SK-N-SH (cell line): Measurements from ENCODE around the gene ENTR1. TPM values are rescaled to one million over a fixed set of nuclear protein-coding genes. Genes with fewer than 3 reads are reported as not detected.

ENCODE experiments used
- CTCF ChIA-PET: fragments of 300-600, 350-600 bp; formaldehyde crosslinking; extraction: SDS; loops from one replicate; lab custom pipeline; 2021; lab: Yijun Ruan, JAX
- POLR2A ChIA-PET: fragments of 350-600 bp; sonication (Branson Sonifier 250); formaldehyde crosslinking; extraction: SDS; loops from one replicate; lab custom pipeline; 2020; ENCODE audit warnings: antibody characterized with exemption, inconsistent platforms; lab: Yijun Ruan, JAX
- DNase-seq: peaks from one replicate; pipeline ENCODE4 v3.0.0; 2012
- H2AFZ ChIP-seq: fragments of 200-600 bp; sonication (generic); 2 replicates; pipeline ENCODE4 v1.8.1; 2016; ENCODE audit warnings: antibody characterized with exemption, mild to moderate bottlenecking, low read depth
- H3F3A ChIP-seq: fragments of 200-600 bp; sonication (generic); replicated peaks from 2 replicates; pipeline ENCODE3; 2016; ENCODE audit warnings: antibody characterized with exemption, mild to moderate bottlenecking; ENCODE audit not compliant: insufficient read depth
- H3K27ac ChIP-seq, 2 experiments: fragments of 200-500 bp in 1 of 2; fragments of 200-600 bp in 1 of 2; sonication (Bioruptor generic) in 1 of 2; sonication (generic), shearing (Covaris generic) in 1 of 2; 2 replicates each; pipeline versions ENCODE4 v1.5.1 to v1.6.1; 2014 to 2016; ENCODE audit warnings: low read depth in 2 of 2, inconsistent platforms in 1 of 2, low read length in 1 of 2, mild to moderate bottlenecking in 1 of 2, mixed read lengths in 1 of 2
- H3K27me3 ChIP-seq: fragments of 200-600 bp; sonication (generic), shearing (Covaris generic); 2 replicates; pipeline ENCODE4 v1.6.1; 2016; ENCODE audit warnings: mixed run types; ENCODE audit not compliant: insufficient read depth
- H3K36me3 ChIP-seq, 2 experiments: fragments of 200-500 bp in 1 of 2; fragments of 200-600 bp in 1 of 2; sonication (Bioruptor generic) in 1 of 2; sonication (generic) in 1 of 2; replicated peaks in 1 of 2; 2 replicates each; pipeline versions ENCODE3 to v1.5.1; 2014 to 2016; ENCODE audit warnings: low read length in 1 of 2, mild to moderate bottlenecking in 1 of 2; ENCODE audit not compliant: insufficient read depth in 2 of 2, control insufficient read depth in 1 of 2
- H3K4me1 ChIP-seq, 2 experiments: fragments of 200-500 bp in 1 of 2; fragments of 200-600 bp in 1 of 2; sonication (Bioruptor generic) in 1 of 2; sonication (generic), shearing (Covaris generic) in 1 of 2; 2 replicates each; pipeline versions ENCODE4 v1.5.1 to v1.6.1; 2014 to 2016; ENCODE audit warnings: low read depth in 1 of 2, low read length in 1 of 2, mixed run types in 1 of 2; ENCODE audit not compliant: insufficient read depth in 2 of 2, control insufficient read depth in 1 of 2
- H3K4me2 ChIP-seq: fragments of 200-600 bp; sonication (generic), shearing (Covaris generic); 2 replicates; pipeline ENCODE4 v1.6.1; 2017; ENCODE audit warnings: mixed run types
- H3K4me3 ChIP-seq, 2 experiments: fragments of 200-500 bp in 1 of 2; fragments of 200-600 bp in 1 of 2; sonication (Bioruptor generic) in 1 of 2; sonication (generic), shearing (Covaris generic) in 1 of 2; 2 replicates each; pipeline versions ENCODE4 v1.5.1 to v1.8.1; 2014 to 2016; ENCODE audit warnings: low read depth in 2 of 2, inconsistent platforms in 1 of 2, low read length in 1 of 2, mild to moderate bottlenecking in 1 of 2, mixed read lengths in 1 of 2, moderate library complexity in 1 of 2
- H3K79me2 ChIP-seq: fragments of 200-600 bp; sonication (generic); 2 replicates; pipeline ENCODE4 v1.8.1; 2017; ENCODE audit warnings: mild to moderate bottlenecking; ENCODE audit not compliant: insufficient read depth
- H3K9ac ChIP-seq: fragments of 200-600 bp; sonication (generic); 2 replicates; pipeline ENCODE4 v1.6.1; 2017; ENCODE audit warnings: mixed run types
- H3K9me2 ChIP-seq: fragments of 200-600 bp; sonication (generic); 2 replicates; pipeline ENCODE4 v1.6.1; 2017; ENCODE audit warnings: mixed run types
- H3K9me3 ChIP-seq: fragments of 200-600 bp; sonication (generic); 2 replicates; pipeline ENCODE4 v1.6.1; 2017; ENCODE audit warnings: mixed run types, mild to moderate bottlenecking, moderate library complexity
- H4K20me1 ChIP-seq: fragments of 200-600 bp; sonication (generic); 2 replicates; pipeline ENCODE4 v1.6.1; 2017; ENCODE audit warnings: mild to moderate bottlenecking, mixed run types; ENCODE audit not compliant: insufficient read depth
- EZH2phosphoT487 ChIP-seq: fragments of 200-600 bp; sonication (generic); IDR thresholded peaks from 2 replicates; pipeline ENCODE4 v1.6.1; 2017; ENCODE audit warnings: low read depth, mixed run types, mild to moderate bottlenecking, antibody characterized with exemption, moderate library complexity, borderline replicate concordance
- FOSL2 ChIP-seq: IDR thresholded peaks from 2 replicates; pipeline ENCODE4 v1.4.0; 2012; ENCODE audit warnings: low read depth, mild to moderate bottlenecking, moderate library complexity, borderline replicate concordance
- GATA2 ChIP-seq: sonication (generic); formaldehyde crosslinking; IDR thresholded peaks from 2 replicates; pipeline ENCODE4 v1.5.0; 2020; ENCODE audit warnings: mild to moderate bottlenecking, missing genetic modification reagents
- POLR2AphosphoS5 ChIP-seq: IDR thresholded peaks from 2 replicates; pipeline ENCODE4 v1.6.1; 2012; ENCODE audit warnings: low read depth, low read length
- SIN3A ChIP-seq: IDR thresholded peaks from 2 replicates; pipeline ENCODE4 v1.6.1; 2012; ENCODE audit warnings: low read depth, mild to moderate bottlenecking, low read length, moderate library complexity, borderline replicate concordance
- SMC3 ChIP-seq: IDR thresholded peaks from 2 replicates; pipeline ENCODE4 v1.6.1; 2012; ENCODE audit warnings: low read depth, low read length, improper control_type of control experiment
- TEAD4 ChIP-seq: IDR thresholded peaks from 2 replicates; pipeline ENCODE4 v1.4.0; 2012; ENCODE audit warnings: mild to moderate bottlenecking, borderline replicate concordance; ENCODE audit not compliant: insufficient read depth
- YY1 ChIP-seq: IDR thresholded peaks from 2 replicates; pipeline ENCODE4 v1.4.0; 2012; ENCODE audit warnings: low read depth, mild to moderate bottlenecking
- WGBS: methylation state at CpG from one replicate; pipeline ENCODE4 v1.1.6; 2017; ENCODE audit warnings: low lambda C conversion rate; 5-methylcytosine and 5-hydroxymethylcytosine counted together
- polyA plus RNA-seq, 3 experiments: library from polyadenylated mRNA; depleted of rRNA; stranded (reverse); fragments of >200 nt; gene quantifications; 2 replicates each; pipeline ENCODE4 v1.2.3, GENCODE V29; 2012
- TF ChIP-seq, protein P1 (sequence below): IDR thresholded peaks from 2 replicates; pipeline ENCODE4; 2012
- TF ChIP-seq, protein P2 (sequence below): fragments of 150-350 bp; IDR thresholded peaks from 2 replicates; pipeline ENCODE4 v1.6.1; 2017; ENCODE audit warnings: antibody characterized with exemption, low read length, low read depth, borderline replicate concordance
- TF ChIP-seq, protein P3 (sequence below): IDR thresholded peaks from 2 replicates; pipeline ENCODE4 v1.4.0; 2012; ENCODE audit warnings: low read depth
- TF ChIP-seq, protein P4 (sequence below): IDR thresholded peaks from 2 replicates; pipeline ENCODE4 v1.4.0; 2012; ENCODE audit warnings: low read depth, borderline replicate concordance

ENTR1 gene
- polyA plus RNA-seq, 1 of the 3 experiments (the other 2 are of a cell fraction): 71.3 TPM

DNA sequence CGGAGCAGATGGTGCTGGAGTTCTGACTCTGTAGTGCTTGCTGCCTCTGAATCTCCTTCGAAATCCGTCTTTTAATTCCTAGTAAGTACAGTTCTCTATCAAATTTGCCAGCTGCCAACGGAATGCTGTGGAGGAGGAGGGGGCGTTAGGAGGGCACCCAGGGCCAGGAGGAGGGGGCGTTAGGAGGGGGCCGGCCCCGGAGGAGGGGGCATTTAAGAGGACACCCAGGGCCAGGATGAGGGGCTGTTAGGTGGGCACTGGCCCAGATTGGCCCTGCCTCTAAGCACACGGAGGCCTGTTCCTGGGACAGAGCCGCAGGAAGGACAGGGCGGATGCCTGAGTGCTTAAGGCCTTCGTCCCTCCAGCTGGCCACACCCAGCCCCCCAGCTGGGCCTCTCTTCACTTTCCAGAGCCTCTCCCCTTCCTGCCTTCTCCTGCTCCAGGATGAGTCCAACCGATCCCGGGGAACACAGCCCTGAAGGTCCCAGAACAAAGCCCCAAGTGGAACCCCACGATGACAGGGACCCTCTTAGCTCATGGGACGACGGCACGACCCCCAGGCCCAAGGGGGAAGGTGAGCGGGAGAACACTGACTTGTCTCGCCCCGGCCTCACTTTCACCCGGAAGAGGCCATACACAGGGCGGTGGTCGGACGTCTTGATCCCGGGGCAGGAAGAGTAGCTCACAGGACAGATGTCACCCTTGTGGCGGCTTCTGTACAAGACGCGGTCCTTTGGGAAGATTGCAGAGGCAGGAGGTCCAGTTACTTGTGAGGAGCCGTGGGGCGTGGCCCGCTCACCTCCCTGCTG, 19.5 kb upstream of the ENTR1 start (continued):
- TF ChIP-seq, protein P1, sequence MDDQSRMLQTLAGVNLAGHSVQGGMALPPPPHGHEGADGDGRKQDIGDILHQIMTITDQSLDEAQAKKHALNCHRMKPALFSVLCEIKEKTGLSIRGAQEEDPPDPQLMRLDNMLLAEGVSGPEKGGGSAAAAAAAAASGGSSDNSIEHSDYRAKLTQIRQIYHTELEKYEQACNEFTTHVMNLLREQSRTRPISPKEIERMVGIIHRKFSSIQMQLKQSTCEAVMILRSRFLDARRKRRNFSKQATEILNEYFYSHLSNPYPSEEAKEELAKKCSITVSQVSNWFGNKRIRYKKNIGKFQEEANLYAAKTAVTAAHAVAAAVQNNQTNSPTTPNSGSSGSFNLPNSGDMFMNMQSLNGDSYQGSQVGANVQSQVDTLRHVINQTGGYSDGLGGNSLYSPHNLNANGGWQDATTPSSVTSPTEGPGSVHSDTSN: no peak
- TF ChIP-seq, protein P2, sequence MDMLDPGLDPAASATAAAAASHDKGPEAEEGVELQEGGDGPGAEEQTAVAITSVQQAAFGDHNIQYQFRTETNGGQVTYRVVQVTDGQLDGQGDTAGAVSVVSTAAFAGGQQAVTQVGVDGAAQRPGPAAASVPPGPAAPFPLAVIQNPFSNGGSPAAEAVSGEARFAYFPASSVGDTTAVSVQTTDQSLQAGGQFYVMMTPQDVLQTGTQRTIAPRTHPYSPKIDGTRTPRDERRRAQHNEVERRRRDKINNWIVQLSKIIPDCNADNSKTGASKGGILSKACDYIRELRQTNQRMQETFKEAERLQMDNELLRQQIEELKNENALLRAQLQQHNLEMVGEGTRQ: no peak
- TF ChIP-seq FOSL2: no peak
- TF ChIP-seq YY1: no peak
- TF ChIP-seq GATA2: no peak
- TF ChIP-seq, protein P3, sequence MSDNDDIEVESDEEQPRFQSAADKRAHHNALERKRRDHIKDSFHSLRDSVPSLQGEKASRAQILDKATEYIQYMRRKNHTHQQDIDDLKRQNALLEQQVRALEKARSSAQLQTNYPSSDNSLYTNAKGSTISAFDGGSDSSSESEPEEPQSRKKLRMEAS: no peak
- TF ChIP-seq POLR2AphosphoS5: no peak

DNA sequence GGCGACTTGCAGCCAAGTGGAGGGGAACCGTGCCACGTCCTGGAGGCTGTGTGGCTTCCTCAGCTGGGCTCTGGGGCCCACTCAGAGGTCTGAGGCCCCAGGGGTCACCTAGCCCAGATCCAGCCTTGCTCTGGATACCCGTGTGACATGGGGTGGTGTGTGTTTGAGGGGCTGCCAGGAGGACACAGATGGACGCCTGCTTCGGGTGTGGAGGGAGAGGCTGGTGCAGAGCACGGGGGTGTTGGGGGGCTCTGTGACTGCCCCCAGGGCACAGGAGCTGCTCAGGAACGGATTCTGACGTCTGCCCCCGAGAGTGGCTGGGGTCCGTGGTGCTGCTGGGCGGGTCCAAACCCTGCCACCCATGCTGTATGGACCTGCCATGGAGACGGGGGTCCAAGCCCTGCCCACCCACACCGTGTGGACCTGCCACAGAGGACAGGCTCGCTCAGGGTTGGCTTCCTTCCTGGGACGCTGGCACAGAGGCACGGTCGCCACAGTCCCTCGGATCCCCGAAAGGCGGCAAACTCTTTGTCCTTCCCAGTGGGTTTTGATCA, 18.7 kb upstream of the ENTR1 start:
- CTCF ChIA-PET: interaction anchor here (0.9 to 1.8 kb wide), 2 partner anchors 11 to 29 kb away, joined by 3 to 6 read pairs; no protein-coding TSS in a partner anchor
- Histone ChIP-seq H2AFZ (no peak overlapping the region), H4K20me1 (peaks cover 12% of the 10 kb centered on the region; the same call in 1 of the 2 replicates), H3K9ac (no peak overlapping the region), H3K79me2 (peaks cover 13% of the 10 kb centered on the region; the same call in 1 of the 2 replicates), H3K27me3 (no peaks in the 10 kb centered on the region), H3K4me1 (no peaks in the 10 kb centered on the region), H3K4me3 (no peak overlapping the region), H3K9me3 (no peaks in the 10 kb centered on the region), H3K4me2 (no peak overlapping the region), H3K9me2 (no peaks in the 10 kb centered on the region), H3K36me3 (peaks cover 4 to 47% of the 10 kb centered on the region in 2 experiments), H3F3A (peaks cover 20% of the 10 kb centered on the region), H3K27ac (no peak overlapping the region)
- 94% methylated on average over 7 of the region's 21 CpGs for WGBS
- no peak for DNase-seq
- no peak for TF ChIP-seq SMC3
- TF ChIP-seq EZH2phosphoT487: no peak
- no peak for TF ChIP-seq TEAD4
- TF ChIP-seq, protein P4, sequence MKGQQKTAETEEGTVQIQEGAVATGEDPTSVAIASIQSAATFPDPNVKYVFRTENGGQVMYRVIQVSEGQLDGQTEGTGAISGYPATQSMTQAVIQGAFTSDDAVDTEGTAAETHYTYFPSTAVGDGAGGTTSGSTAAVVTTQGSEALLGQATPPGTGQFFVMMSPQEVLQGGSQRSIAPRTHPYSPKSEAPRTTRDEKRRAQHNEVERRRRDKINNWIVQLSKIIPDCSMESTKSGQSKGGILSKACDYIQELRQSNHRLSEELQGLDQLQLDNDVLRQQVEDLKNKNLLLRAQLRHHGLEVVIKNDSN: no peak
- TF ChIP-seq SIN3A: no peak
- POLR2A ChIA-PET: no interaction called here
